Subcutaneous preadipocyte (primary cell): ENCODE measurements around the gene ACTR1B. TPM values are rescaled to one million over a fixed set of nuclear protein-coding genes. Genes with fewer than 3 reads are reported as not detected.

ENCODE experiments used
- small RNA-seq: library from RNA; depleted of rRNA; stranded (forward); fragments of <200 nt; gene quantifications from one replicate; pipeline ENCODE3, GENCODE V24; 2012
- total RNA-seq: library from RNA; depleted of rRNA; stranded (reverse); fragments of >200 nt; gene quantifications from 2 replicates; pipeline ENCODE4 v1.2.3, GENCODE V29; 2012

ACTR1B gene
- total RNA-seq: 48.9 and 54.5 TPM in 2 replicates

GRCh38 chr2:97663962-97664635, at the start of gene ACTR1B:
Gene ACTR1B (minus strand): TSS chr2:97664044. CDS start chr2:97663890, 154 bp downstream.

GRCh38 chr2:97669448-97669847, 5.6 kb upstream of the ACTR1B start, which contains the start of gene C2orf92:
Gene C2orf92 (plus strand): TSS chr2:97669713. CDS start chr2:97669789, 76 bp downstream.

GRCh38 chr2:97645695-97646629, 17.9 kb downstream of the ACTR1B start, which contains the start of gene COX5B:
Gene COX5B (plus strand): TSS chr2:97646062. CDS start chr2:97646087, 25 bp downstream.

Small RNAs within 50 kb of the gene (small RNA-seq; reads per million reads assigned to genes)
- not detected for gene RNU4-8P

Other genes with a start within 250 kb of the ACTR1B start
- gene ANKRD36B, start 74.2 kb downstream of the ACTR1B start, total RNA-seq: 31.6 and 51.2 TPM in 2 replicates
- 263 and 373 TPM in 2 replicates for gene COX5B, start 18.0 kb downstream of the ACTR1B start, total RNA-seq
- gene C2orf92, start 5.7 kb upstream of the ACTR1B start, total RNA-seq: 2.6 and 4.7 TPM in 2 replicates
- not detected in 2 replicates for gene ZAP70, start 49.5 kb upstream of the ACTR1B start, total RNA-seq